ENCODE data around the gene LAMA4. TPM values are rescaled to one million over a fixed set of nuclear protein-coding genes. Genes with fewer than 3 reads are reported as not detected.

Gene LAMA4
- polyA plus RNA-seq, 2 of the 4 experiments (the other 2 are of a cell fraction), result 1.0 to 3.1 TPM

DNA sequence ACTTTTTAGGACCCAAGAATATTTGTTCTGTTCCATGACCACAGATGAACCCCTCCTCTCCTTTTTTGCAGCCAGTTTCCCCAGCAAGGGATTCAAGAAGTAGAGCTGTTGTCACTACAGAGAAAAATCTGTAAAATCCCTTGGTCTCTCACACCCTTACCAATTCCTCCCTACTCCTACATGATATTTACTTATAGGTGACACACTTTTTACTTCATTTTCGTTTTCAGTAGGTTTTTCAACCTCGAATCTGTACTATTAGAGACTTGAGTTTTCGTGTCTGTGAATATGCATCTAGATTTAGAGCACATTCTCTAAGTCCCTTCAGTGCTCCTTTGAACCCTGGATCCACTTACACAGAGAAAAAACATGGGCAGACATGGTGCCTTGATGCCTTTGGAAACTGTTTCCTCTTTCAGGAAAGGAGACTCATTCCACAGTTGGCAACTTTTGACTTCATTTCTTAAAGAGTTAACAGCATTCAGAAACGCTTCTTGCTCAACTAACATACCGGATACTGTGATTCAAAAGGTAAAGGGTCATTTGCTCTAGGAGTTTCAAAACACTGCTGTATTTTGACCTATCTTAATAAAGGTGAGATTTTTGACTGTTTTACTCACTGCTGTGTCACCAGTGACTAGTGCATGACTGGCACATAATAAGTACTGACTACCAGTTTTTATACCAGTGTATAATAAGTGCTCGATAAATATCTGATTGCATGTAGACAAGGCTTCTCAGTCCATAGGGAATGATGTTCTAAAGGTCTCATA, 50.6 kb downstream of the LAMA4 start:
- CTCF ChIA-PET, result no interaction called here
- POLR2A ChIA-PET, result interaction anchor here (1.1 kb wide), 1 partner anchor 95 kb away, joined by 3 read pairs; no protein-coding TSS in a partner anchor
- Histone ChIP-seq H3K4me1 (peaks cover 36% of the 10 kb centered on the region), H3K4me2 (peak overlapping the region; percentile 82), H3K4me3 (peak overlapping the region; percentile 24; the same call in 2 of the 3 replicates), H3K9me3 (no peaks in the 10 kb centered on the region), H3K27ac (peak overlapping the region; percentile 74 to 90)
- DNase-seq (ENCODE audit: low read depth in 1 of 2, low spot score in 1 of 2), result peak; percentile 12 to 58
- peak; percentile 90 for ATAC-seq
- WGBS (ENCODE audit: missing lambda C conversion rate), result 5% methylated on average over 6 of the region's 6 CpGs
- no peak for FAIRE-seq
- TF ChIP-seq JUNB (IDR thresholded peaks at IDR 0.05), result peak; percentile 89
- TF ChIP-seq RFX5 (IDR thresholded peaks at IDR 0.05), result no peak
- TF ChIP-seq, protein P1, sequence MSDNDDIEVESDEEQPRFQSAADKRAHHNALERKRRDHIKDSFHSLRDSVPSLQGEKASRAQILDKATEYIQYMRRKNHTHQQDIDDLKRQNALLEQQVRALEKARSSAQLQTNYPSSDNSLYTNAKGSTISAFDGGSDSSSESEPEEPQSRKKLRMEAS (IDR thresholded peaks at IDR 0.05), result peak; percentile 46; the same call in 1 of the 2 replicates
- no peak for TF ChIP-seq HDAC2 (IDR thresholded peaks at IDR 0.05)
- no peak for TF ChIP-seq RNF2 (IDR thresholded peaks at IDR 0.05; ENCODE audit: borderline replicate concordance, low read depth)
- no peak for TF ChIP-seq ELK1 (IDR thresholded peaks at IDR 0.05; ENCODE audit: low read depth, low read length)
- TF ChIP-seq RAD21 (conservative IDR thresholded peaks at IDR 0.05 in 1 of 2, IDR thresholded peaks at IDR 0.05 in 1 of 2), result no peak; a peak in 1 of 5 replicates
- no peak for TF ChIP-seq POLR2A (IDR thresholded peaks at IDR 0.05; ENCODE audit: low read length)
- TF ChIP-seq POLR2AphosphoS2 (conservative IDR thresholded peaks at IDR 0.05; ENCODE audit: low read length), result no peak
- TF ChIP-seq CBX2 (IDR thresholded peaks at IDR 0.05; ENCODE audit: borderline replicate concordance, low read depth), result no peak
- no peak for TF ChIP-seq ATOH8 (CRISPR knock-in tag; IDR thresholded peaks at IDR 0.05; ENCODE audit: low read depth)
- TF ChIP-seq ZC3H11A (IDR thresholded peaks at IDR 0.05), result no peak
- TF ChIP-seq PHF8 (IDR thresholded peaks at IDR 0.05; ENCODE audit: borderline replicate concordance, low read depth), result no peak
- no peak for TF ChIP-seq FOXS1 (CRISPR knock-in tag; IDR thresholded peaks at IDR 0.05)
- peak in 1 of 2 experiments; percentile 54; a peak in 2 of 5 replicates for TF ChIP-seq JUN (IDR thresholded peaks at IDR 0.05)
- TF ChIP-seq RCOR1 (IDR thresholded peaks at IDR 0.05; ENCODE audit: low read depth, low read length), result no peak
- no peak for TF ChIP-seq NPAS2 (CRISPR knock-in tag; IDR thresholded peaks at IDR 0.05; ENCODE audit: borderline replicate concordance)
- TF ChIP-seq CBX8 (IDR thresholded peaks at IDR 0.05), result no peak
- no peak for TF ChIP-seq EHMT2 (IDR thresholded peaks at IDR 0.05; ENCODE audit: low read depth)
- no peak for TF ChIP-seq ESRRA (IDR thresholded peaks at IDR 0.05; ENCODE audit: borderline replicate concordance, low read length)
- TF ChIP-seq NR3C1 (IDR thresholded peaks at IDR 0.05), result no peak
- TF ChIP-seq EHF (CRISPR knock-in tag; IDR thresholded peaks at IDR 0.05), result no peak
- no peak for TF ChIP-seq FOSB (CRISPR knock-in tag; IDR thresholded peaks at IDR 0.05)
- TF ChIP-seq MAZ (IDR thresholded peaks at IDR 0.05; ENCODE audit: borderline replicate concordance, low read depth, low read length), result no peak
- TF ChIP-seq CEBPB (IDR thresholded peaks at IDR 0.05), result peak; percentile 76 to 94
- peak; percentile 70 for TF ChIP-seq MAFK (IDR thresholded peaks at IDR 0.05; ENCODE audit: partially characterized antibody)
- TF ChIP-seq, protein P2, sequence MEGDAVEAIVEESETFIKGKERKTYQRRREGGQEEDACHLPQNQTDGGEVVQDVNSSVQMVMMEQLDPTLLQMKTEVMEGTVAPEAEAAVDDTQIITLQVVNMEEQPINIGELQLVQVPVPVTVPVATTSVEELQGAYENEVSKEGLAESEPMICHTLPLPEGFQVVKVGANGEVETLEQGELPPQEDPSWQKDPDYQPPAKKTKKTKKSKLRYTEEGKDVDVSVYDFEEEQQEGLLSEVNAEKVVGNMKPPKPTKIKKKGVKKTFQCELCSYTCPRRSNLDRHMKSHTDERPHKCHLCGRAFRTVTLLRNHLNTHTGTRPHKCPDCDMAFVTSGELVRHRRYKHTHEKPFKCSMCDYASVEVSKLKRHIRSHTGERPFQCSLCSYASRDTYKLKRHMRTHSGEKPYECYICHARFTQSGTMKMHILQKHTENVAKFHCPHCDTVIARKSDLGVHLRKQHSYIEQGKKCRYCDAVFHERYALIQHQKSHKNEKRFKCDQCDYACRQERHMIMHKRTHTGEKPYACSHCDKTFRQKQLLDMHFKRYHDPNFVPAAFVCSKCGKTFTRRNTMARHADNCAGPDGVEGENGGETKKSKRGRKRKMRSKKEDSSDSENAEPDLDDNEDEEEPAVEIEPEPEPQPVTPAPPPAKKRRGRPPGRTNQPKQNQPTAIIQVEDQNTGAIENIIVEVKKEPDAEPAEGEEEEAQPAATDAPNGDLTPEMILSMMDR (IDR thresholded peaks at IDR 0.05), result no peak
- TF ChIP-seq HMGXB4 (CRISPR knock-in tag; IDR thresholded peaks at IDR 0.05; ENCODE audit: borderline replicate concordance), result no peak
- TF ChIP-seq KDM1A (IDR thresholded peaks at IDR 0.05; ENCODE audit: low read depth), result no peak
- no peak for TF ChIP-seq CHD4 (IDR thresholded peaks at IDR 0.05; ENCODE audit: borderline replicate concordance)
- no peak for TF ChIP-seq HOXB13 (CRISPR knock-in tag; IDR thresholded peaks at IDR 0.05; ENCODE audit: low read depth)
- TF ChIP-seq ZSCAN20 (CRISPR knock-in tag; IDR thresholded peaks at IDR 0.05), result no peak
- no peak for TF ChIP-seq ZNF302 (CRISPR knock-in tag; IDR thresholded peaks at IDR 0.05)
- no peak for TF ChIP-seq SMC3 (IDR thresholded peaks at IDR 0.05)
- no peak for TF ChIP-seq E2F6 (IDR thresholded peaks at IDR 0.05; ENCODE audit: borderline replicate concordance, low read depth)
- no peak for TF ChIP-seq KDM5A (IDR thresholded peaks at IDR 0.05)

Measured in A549 (cell line).